ENCODE data around the gene OTUB2. TPM values are rescaled to one million over a fixed set of nuclear protein-coding genes. Genes with fewer than 3 reads are reported as not detected.
A peak's percentile ranks its signal among the peaks of the same experiment; 100 is the strongest.

Gene OTUB2
- total RNA-seq, 1 donor from 2014 or later: 6.8 TPM

DNA sequence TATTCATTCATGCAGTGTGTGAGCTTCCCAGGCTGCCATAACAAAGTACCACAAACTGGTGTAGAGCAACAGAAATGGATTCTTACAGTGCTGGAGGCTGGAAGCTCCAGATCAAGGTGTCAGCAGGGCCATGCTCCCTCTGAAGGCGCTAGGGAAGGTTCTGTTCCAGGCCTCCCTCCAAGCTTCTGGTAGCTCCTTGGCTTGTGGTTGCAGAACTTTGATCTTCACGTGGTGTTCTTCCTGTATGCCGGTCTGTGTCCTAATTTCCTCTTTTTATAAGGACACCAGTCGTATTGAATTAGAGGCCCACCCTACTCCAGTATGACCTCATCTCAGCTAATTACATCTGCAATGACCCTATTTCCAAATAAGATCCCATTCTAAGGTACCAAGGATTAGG lies 3.1 kb downstream of the OTUB2 start:
- Histone ChIP-seq H3K27me3 (no peaks in the 10 kb centered on the region), H3K36me3 (no peaks in the 10 kb centered on the region), H3K4me1 (peaks cover 4% of the 10 kb centered on the region), H3K4me2 (no peak overlapping the region), H4K20me1 (ENCODE audit: low read depth) (no peaks in the 10 kb centered on the region), H3F3A (ENCODE audit: low read depth) (peaks cover 4% of the 10 kb centered on the region), H3K79me2 (ENCODE audit: low read depth) (peaks cover 3% of the 10 kb centered on the region), H3K9ac (no peak overlapping the region), H3K4me3 (no peak overlapping the region), H2AFZ (replicated peaks) (no peak overlapping the region), H3K9me3 (ENCODE audit: low read depth) (no peaks in the 10 kb centered on the region), H3K27ac (no peak overlapping the region)
- Mint-ChIP-seq H3K27ac (peak overlapping the region; percentile 51), H3K4me1 (peaks cover 29% of the 10 kb centered on the region), H3K9me3 (no peaks in the 10 kb centered on the region), H3K27me3 (ENCODE audit: insufficient read depth, low read depth) (peaks cover 12% of the 10 kb centered on the region), H3K36me3 (peaks cover 9% of the 10 kb centered on the region), H3K4me3 (no peak overlapping the region)
- DNase-seq (ENCODE audit: low spot score): no peak
- no peak for TF ChIP-seq EZH2phosphoT487 (IDR thresholded peaks at IDR 0.05)
- TF ChIP-seq CTCF (IDR thresholded peaks at IDR 0.05): no peak
- no peak for TF ChIP-seq EZH2 (IDR thresholded peaks at IDR 0.05)

DNA sequence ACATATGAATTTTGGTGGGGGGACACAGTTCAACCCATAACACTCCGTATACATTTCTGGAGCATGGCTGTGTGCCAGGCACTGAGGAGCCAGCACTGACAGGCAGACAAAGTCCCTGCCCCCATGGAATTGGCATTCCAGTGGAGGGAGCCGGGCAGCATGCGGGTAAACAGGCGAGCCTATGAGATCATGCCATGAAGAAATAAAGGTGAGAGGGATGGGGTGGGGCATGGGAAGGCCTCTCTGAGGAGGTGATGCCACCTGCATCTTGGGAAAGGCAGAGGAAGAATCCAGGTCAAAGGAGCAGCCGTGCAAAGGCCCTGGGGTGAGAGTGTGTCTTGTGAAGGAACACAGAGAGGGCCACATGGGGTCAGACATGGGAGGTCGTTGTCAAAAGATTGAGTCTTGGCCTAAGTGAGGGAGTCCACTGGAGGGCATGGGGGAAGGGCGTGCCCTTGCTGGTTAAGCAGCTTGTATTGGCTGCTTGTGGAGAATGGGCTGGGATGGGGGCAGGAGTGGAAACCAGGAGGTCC lies 3.6 kb downstream of the OTUB2 start:
- H3K27me3 Mint-ChIP-seq (ENCODE audit: insufficient read depth, low read depth): peaks cover 10% of the 10 kb centered on the region
- Histone ChIP-seq H3K79me2 (ENCODE audit: low read depth) (peaks cover 3% of the 10 kb centered on the region), H3K4me2 (no peak overlapping the region), H3K27ac (no peak overlapping the region), H2AFZ (replicated peaks) (no peak overlapping the region), H3K9ac (no peak overlapping the region), H3K9me3 (ENCODE audit: low read depth) (no peaks in the 10 kb centered on the region), H3K4me1 (peaks cover 4% of the 10 kb centered on the region), H3F3A (ENCODE audit: low read depth) (peaks cover 4% of the 10 kb centered on the region), H3K4me3 (no peak overlapping the region), H3K36me3 (no peaks in the 10 kb centered on the region), H3K27me3 (no peaks in the 10 kb centered on the region), H4K20me1 (ENCODE audit: low read depth) (no peaks in the 10 kb centered on the region)
- no peak overlapping the region for H3K4me3 Mint-ChIP-seq
- H3K36me3 Mint-ChIP-seq: peaks cover 9% of the 10 kb centered on the region
- peak overlapping the region; percentile 51 for H3K27ac Mint-ChIP-seq
- no peak for DNase-seq (ENCODE audit: low spot score)
- TF ChIP-seq EZH2phosphoT487 (IDR thresholded peaks at IDR 0.05) (no peak), EZH2 (IDR thresholded peaks at IDR 0.05) (no peak), CTCF (IDR thresholded peaks at IDR 0.05) (no peak)
- peaks cover 27% of the 10 kb centered on the region for H3K4me1 Mint-ChIP-seq
- no peaks in the 10 kb centered on the region for H3K9me3 Mint-ChIP-seq

DNA sequence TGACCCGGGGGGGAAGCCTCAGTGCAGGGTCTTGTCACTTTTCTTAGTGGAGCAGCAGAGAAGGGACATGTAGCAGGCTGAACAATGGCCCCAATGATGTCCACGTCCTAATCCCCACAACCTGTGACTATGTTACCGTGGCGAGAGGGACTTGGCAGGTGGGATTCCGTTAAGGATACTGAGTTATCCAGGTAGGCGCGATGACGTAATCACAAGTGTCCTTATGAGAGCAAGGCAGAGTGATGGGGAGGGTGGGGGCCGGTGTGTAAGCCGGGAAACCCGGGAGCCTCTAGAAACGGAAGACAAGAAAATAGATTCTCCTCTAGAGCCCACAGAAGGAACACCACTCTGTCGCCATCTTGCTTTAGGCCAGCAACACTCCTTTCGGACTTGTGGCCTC lies 4.4 kb downstream of the OTUB2 start:
- peaks cover 9% of the 10 kb centered on the region for H3K36me3 Mint-ChIP-seq
- peaks cover 3% of the 10 kb centered on the region for H3K79me2 ChIP-seq (ENCODE audit: low read depth)

More for the DNA sequence above, 4.4 kb downstream of the OTUB2 start:
- Histone ChIP-seq H3K36me3 (no peaks in the 10 kb centered on the region), H3K9me3 (ENCODE audit: low read depth) (no peaks in the 10 kb centered on the region), H3K27me3 (no peaks in the 10 kb centered on the region), H4K20me1 (ENCODE audit: low read depth) (no peaks in the 10 kb centered on the region), H3F3A (ENCODE audit: low read depth) (peaks cover 4% of the 10 kb centered on the region), H3K4me3 (no peak overlapping the region), H3K27ac (no peak overlapping the region), H3K4me2 (no peak overlapping the region), H3K4me1 (peaks cover 4% of the 10 kb centered on the region), H3K9ac (no peak overlapping the region), H2AFZ (replicated peaks) (no peak overlapping the region)
- H3K4me1 Mint-ChIP-seq: peaks cover 27% of the 10 kb centered on the region
- H3K4me3 Mint-ChIP-seq: no peak overlapping the region
- TF ChIP-seq EZH2phosphoT487 (IDR thresholded peaks at IDR 0.05) (no peak), EZH2 (IDR thresholded peaks at IDR 0.05) (no peak), CTCF (IDR thresholded peaks at IDR 0.05) (no peak)
- H3K27ac Mint-ChIP-seq: peak overlapping the region; percentile 72
- peaks cover 10% of the 10 kb centered on the region for H3K27me3 Mint-ChIP-seq (ENCODE audit: insufficient read depth, low read depth)
- H3K9me3 Mint-ChIP-seq: no peaks in the 10 kb centered on the region
- DNase-seq (ENCODE audit: low spot score): no peak
